ENCODE data around the gene CGN.

Gene CGN

GRCh38 chr1:151547900-151548230, 36.7 kb downstream of the CGN start:
- Mint-ChIP-seq H3K4me3 (no peak overlapping the region), H3K27ac (peak overlapping the region in 1 of 2 donors; percentile 19), H3K4me1 (ENCODE audit: low read depth in 2 of 2) (peaks cover 0 to 4% of the 10 kb centered on the region in 2 donors), H3K36me3 (ENCODE audit: insufficient read depth) (peaks cover 10% of the 10 kb centered on the region), H3K9me3 (no peaks in the 10 kb centered on the region), H3K27me3 (peaks cover 0 to 6% of the 10 kb centered on the region in 2 donors)
- ATAC-seq (replicated peaks), result no peak
- no peak for DNase-seq

GRCh38 chr1:151549199-151549598, 38.0 kb downstream of the CGN start:
- Mint-ChIP-seq H3K4me1 (ENCODE audit: low read depth in 2 of 2) (peaks cover 0 to 4% of the 10 kb centered on the region in 2 donors), H3K36me3 (ENCODE audit: insufficient read depth) (peaks cover 10% of the 10 kb centered on the region), H3K27me3 (peaks cover 0 to 6% of the 10 kb centered on the region in 2 donors), H3K9me3 (no peaks in the 10 kb centered on the region), H3K4me3 (no peak overlapping the region), H3K27ac (no peak overlapping the region)
- DNase-seq (no peak), ATAC-seq (replicated peaks) (no peak)

GRCh38 chr1:151553659-151554058, 42.5 kb downstream of the CGN start:
- no peak for DNase-seq
- no peaks in the 10 kb centered on the region for H3K4me1 Mint-ChIP-seq (ENCODE audit: low read depth in 2 of 2)
- H3K27me3 Mint-ChIP-seq, result peaks cover 15 to 23% of the 10 kb centered on the region in 2 donors

GRCh38 chr1:151556052-151556451, 44.9 kb downstream of the CGN start:
- DNase-seq (no peak), ATAC-seq (replicated peaks) (no peak)
- H3K36me3 Mint-ChIP-seq (ENCODE audit: insufficient read depth), result peaks cover 2% of the 10 kb centered on the region
- H3K4me3 Mint-ChIP-seq, result no peak overlapping the region
- no peaks in the 10 kb centered on the region for H3K4me1 Mint-ChIP-seq (ENCODE audit: low read depth in 2 of 2)
- peaks cover 19 to 28% of the 10 kb centered on the region in 2 donors for H3K27me3 Mint-ChIP-seq
- H3K9me3 Mint-ChIP-seq, result no peaks in the 10 kb centered on the region
- H3K27ac Mint-ChIP-seq, result no peak overlapping the region

More at GRCh38 chr1:151553659-151554058, 42.5 kb downstream of the CGN start:
- Mint-ChIP-seq H3K9me3 (no peaks in the 10 kb centered on the region), H3K27ac (no peak overlapping the region), H3K36me3 (ENCODE audit: insufficient read depth) (peaks cover 6% of the 10 kb centered on the region), H3K4me3 (no peak overlapping the region)
- no peak for ATAC-seq (replicated peaks)

GRCh38 chr1:151562661-151563060, 51.5 kb downstream of the CGN start:
- no peak overlapping the region for H3K27ac Mint-ChIP-seq
- H3K9me3 Mint-ChIP-seq, result no peaks in the 10 kb centered on the region
- DNase-seq (no peak), ATAC-seq (replicated peaks) (no peak)
- H3K27me3 Mint-ChIP-seq, result peaks cover 10 to 14% of the 10 kb centered on the region in 2 donors
- H3K4me1 Mint-ChIP-seq (ENCODE audit: low read depth in 2 of 2), result no peaks in the 10 kb centered on the region
- H3K4me3 Mint-ChIP-seq, result no peak overlapping the region
- H3K36me3 Mint-ChIP-seq (ENCODE audit: insufficient read depth), result peaks cover 3% of the 10 kb centered on the region

GRCh38 chr1:151563376-151563775, 52.2 kb downstream of the CGN start:
- DNase-seq (no peak), ATAC-seq (replicated peaks) (no peak)
- H3K4me1 Mint-ChIP-seq (ENCODE audit: low read depth in 2 of 2), result no peaks in the 10 kb centered on the region
- H3K27me3 Mint-ChIP-seq, result peaks cover 7 to 11% of the 10 kb centered on the region in 2 donors
- H3K27ac Mint-ChIP-seq, result no peak overlapping the region
- H3K36me3 Mint-ChIP-seq (ENCODE audit: insufficient read depth), result peaks cover 3% of the 10 kb centered on the region
- H3K9me3 Mint-ChIP-seq, result no peaks in the 10 kb centered on the region
- no peak overlapping the region for H3K4me3 Mint-ChIP-seq

GRCh38 chr1:151565502-151566189, 54.5 kb downstream of the CGN start:
- H3K27ac Mint-ChIP-seq, result peak overlapping the region in 1 of 2 donors; percentile 10
- H3K4me1 Mint-ChIP-seq (ENCODE audit: low read depth in 2 of 2), result no peaks in the 10 kb centered on the region
- DNase-seq (no peak), ATAC-seq (replicated peaks) (no peak)
- H3K27me3 Mint-ChIP-seq, result no peaks in the 10 kb centered on the region
- peaks cover 3% of the 10 kb centered on the region for H3K36me3 Mint-ChIP-seq (ENCODE audit: insufficient read depth)
- H3K4me3 Mint-ChIP-seq, result no peak overlapping the region
- no peaks in the 10 kb centered on the region for H3K9me3 Mint-ChIP-seq

- H3K27ac Mint-ChIP-seq, result no peak overlapping the region
Measured at GRCh38 chr1:151568626-151569088, 57.5 kb downstream of the CGN start.

GRCh38 chr1:151570819-151571218, 59.6 kb downstream of the CGN start:
- DNase-seq, result no peak
- no peak overlapping the region for H3K27ac Mint-ChIP-seq
- H3K9me3 Mint-ChIP-seq, result no peaks in the 10 kb centered on the region
- H3K4me3 Mint-ChIP-seq, result no peak overlapping the region
- no peaks in the 10 kb centered on the region for H3K4me1 Mint-ChIP-seq (ENCODE audit: low read depth in 2 of 2)
- H3K27me3 Mint-ChIP-seq, result no peaks in the 10 kb centered on the region
- peaks cover 3% of the 10 kb centered on the region for H3K36me3 Mint-ChIP-seq (ENCODE audit: insufficient read depth)
- ATAC-seq (replicated peaks), result no peak

More at GRCh38 chr1:151568626-151569088, 57.5 kb downstream of the CGN start:
- peaks cover 3% of the 10 kb centered on the region for H3K36me3 Mint-ChIP-seq (ENCODE audit: insufficient read depth)
- peak; percentile 4 to 18 (median 12) for DNase-seq
- H3K4me1 Mint-ChIP-seq (ENCODE audit: low read depth in 2 of 2), result no peaks in the 10 kb centered on the region
- H3K9me3 Mint-ChIP-seq, result no peaks in the 10 kb centered on the region
- H3K4me3 Mint-ChIP-seq, result no peak overlapping the region
- ATAC-seq (replicated peaks), result peak; percentile 93
- no peaks in the 10 kb centered on the region for H3K27me3 Mint-ChIP-seq

- Mint-ChIP-seq H3K4me1 (ENCODE audit: low read depth in 2 of 2) (no peaks in the 10 kb centered on the region), H3K9me3 (no peaks in the 10 kb centered on the region), H3K4me3 (no peak overlapping the region), H3K27me3 (no peaks in the 10 kb centered on the region), H3K27ac (no peak overlapping the region), H3K36me3 (ENCODE audit: insufficient read depth) (peaks cover 4% of the 10 kb centered on the region)
- ATAC-seq (replicated peaks) (no peak), DNase-seq (no peak)
Measured at GRCh38 chr1:151574575-151575529, 63.7 kb downstream of the CGN start.

- H3K9me3 Mint-ChIP-seq, result no peaks in the 10 kb centered on the region
- H3K4me1 Mint-ChIP-seq (ENCODE audit: low read depth in 2 of 2), result no peaks in the 10 kb centered on the region
- no peak overlapping the region for H3K27ac Mint-ChIP-seq
- H3K4me3 Mint-ChIP-seq, result no peak overlapping the region
- DNase-seq, result no peak
- no peaks in the 10 kb centered on the region for H3K27me3 Mint-ChIP-seq
- ATAC-seq (replicated peaks), result no peak
- peaks cover 4% of the 10 kb centered on the region for H3K36me3 Mint-ChIP-seq (ENCODE audit: insufficient read depth)
Measured at GRCh38 chr1:151577173-151577572, 66.0 kb downstream of the CGN start.

- H3K4me3 Mint-ChIP-seq, result no peak overlapping the region
- H3K9me3 Mint-ChIP-seq, result no peaks in the 10 kb centered on the region
- ATAC-seq (replicated peaks) (no peak), DNase-seq (no peak)
- H3K27me3 Mint-ChIP-seq, result no peaks in the 10 kb centered on the region
- peaks cover 6% of the 10 kb centered on the region for H3K36me3 Mint-ChIP-seq (ENCODE audit: insufficient read depth)
- H3K27ac Mint-ChIP-seq, result no peak overlapping the region
- no peaks in the 10 kb centered on the region for H3K4me1 Mint-ChIP-seq (ENCODE audit: low read depth in 2 of 2)
Measured at GRCh38 chr1:151578941-151579340, 67.8 kb downstream of the CGN start.

GRCh38 chr1:151579436-151580225, 68.4 kb downstream of the CGN start:
- ATAC-seq (replicated peaks) (no peak), DNase-seq (no peak)
- Mint-ChIP-seq H3K9me3 (no peaks in the 10 kb centered on the region), H3K27me3 (no peaks in the 10 kb centered on the region), H3K4me1 (ENCODE audit: low read depth in 2 of 2) (no peaks in the 10 kb centered on the region), H3K36me3 (ENCODE audit: insufficient read depth) (peaks cover 6% of the 10 kb centered on the region), H3K27ac (no peak overlapping the region), H3K4me3 (no peak overlapping the region)

Data from effector memory CD8-positive, alpha-beta T cell (primary cell).